NCI-H526 treated with DMSO at 0.1 percent for 48 hours (cell line): ENCODE results near the gene INKA1.
A peak's percentile ranks its signal among the peaks of the same experiment; 100 is the strongest.

ENCODE experiments used
- DNase-seq: peaks from one replicate; lab custom pipeline; 2025; lab: John Stamatoyannopoulos, UW

Gene INKA1

GRCh38 chr3:49786357-49787181 lies 16.5 kb upstream of the INKA1 start, which contains the start of gene IP6K1:
IP6K1 (minus strand) TSS chr3:49786542; CDS start chr3:49748040, 38,502 bp downstream.
- DNase-seq: peak; percentile 98

DNA sequence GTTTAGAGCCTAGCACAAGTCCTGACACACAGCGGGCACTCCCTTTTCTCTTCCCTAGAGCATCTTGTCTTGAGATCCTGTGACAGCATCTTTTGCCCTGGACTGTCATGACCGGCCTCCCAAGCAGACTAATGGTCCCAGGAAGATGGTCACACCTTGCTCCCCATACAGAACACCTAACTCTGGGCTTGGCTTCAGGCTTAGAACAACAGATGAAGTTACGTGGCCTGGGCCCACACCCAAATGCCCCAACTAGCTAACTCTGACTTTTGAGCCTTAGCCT lies 15.9 kb upstream of the INKA1 start:
- DNase-seq: no peak

DNA sequence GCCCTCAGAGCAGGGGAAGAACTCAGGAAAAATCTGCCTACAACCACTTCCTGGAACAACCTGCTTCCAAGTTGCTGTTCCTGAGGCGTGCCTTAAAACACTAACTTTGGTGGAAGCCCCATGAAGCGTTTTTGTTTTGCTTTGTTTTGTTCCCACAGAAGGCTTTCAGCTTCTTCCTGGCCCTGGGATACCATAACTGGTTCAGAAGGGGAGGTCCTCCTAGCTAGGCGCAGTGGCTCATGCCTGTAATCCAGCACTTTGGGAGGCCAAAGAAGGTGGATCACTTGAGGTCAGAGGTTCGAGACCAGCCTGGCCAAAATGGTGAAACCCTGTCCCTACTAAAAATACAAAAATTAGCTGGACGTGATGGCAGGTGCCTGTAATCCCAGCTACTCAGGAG lies 15.5 kb upstream of the INKA1 start:
- DNase-seq: no peak

DNA sequence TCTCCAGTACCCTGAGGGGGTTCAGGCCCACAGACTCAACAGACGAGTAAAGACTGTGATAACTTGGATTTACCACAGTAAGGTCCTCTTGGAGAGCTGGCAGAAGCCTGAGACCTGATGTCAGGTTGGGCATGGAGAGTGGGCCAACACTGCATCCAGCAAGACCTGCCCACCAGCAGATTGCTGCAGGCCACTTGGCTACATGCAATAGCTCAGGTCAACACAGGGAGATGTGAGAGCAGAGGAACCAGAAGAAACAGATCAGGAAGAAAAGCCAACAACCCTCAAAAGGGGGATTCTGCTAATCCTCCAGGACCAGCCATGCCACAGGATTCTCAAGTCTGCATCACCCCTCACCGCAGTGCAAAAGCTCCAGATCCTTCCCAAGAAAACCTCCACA lies 15.0 kb upstream of the INKA1 start:
- no peak for DNase-seq

DNA sequence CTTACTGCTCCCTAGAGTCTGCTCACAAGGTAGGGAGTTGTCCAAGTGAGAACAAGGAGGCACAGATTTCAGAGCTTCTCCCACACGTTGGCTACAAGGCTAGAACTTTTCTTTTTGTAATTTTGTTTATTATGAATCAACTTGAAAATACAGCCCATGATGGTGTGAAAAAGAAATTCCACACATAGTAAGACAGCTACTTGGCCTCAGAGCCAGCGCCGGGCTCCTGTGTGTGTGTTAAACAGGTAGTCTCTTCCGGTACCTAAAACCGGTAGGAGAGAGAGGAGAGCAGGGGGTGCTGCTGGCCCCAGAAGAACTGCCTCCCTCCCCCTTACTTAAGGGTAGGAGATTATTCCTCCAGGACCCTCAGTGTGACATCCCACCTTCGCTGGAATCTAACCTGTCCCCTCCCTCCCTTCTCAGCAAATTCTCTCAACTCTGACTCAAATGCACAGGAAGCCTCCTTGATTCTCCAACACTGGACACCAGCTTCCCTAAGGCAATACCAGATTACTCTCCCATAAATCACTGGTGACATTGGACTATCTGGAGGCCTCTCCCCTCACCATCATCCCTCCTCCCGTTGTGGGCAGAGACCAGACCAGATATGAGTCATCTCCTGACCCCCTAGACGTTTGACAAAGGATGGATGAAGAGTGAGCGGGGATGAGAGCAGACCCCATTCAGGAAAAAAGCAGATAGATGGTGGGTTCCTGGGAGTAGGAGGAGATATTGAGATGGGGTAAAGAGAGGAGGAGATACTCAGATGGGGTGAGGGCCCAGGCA lies 12.2 kb upstream of the INKA1 start:
- no peak for DNase-seq

DNA sequence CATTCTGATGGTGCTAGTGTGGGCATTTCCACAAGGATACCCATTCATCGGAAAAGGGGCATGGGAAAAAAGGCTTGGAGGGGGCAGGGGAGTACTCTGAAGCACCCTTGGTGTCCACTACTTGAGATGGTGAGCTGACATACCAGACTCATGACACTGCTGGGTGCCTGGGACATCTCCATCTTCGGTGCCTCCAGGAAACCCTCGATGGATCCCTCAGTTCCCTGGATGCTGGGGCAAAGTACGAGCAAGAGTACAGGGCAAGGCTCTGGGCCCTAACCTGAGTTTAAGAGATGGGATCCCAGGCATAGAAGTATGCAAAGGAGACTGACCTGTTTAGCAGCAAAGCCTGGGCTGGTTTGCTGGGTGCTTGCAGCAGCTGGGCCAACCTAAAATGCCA lies 11.5 kb upstream of the INKA1 start:
- no peak for DNase-seq

GRCh38 chr3:49792371-49793150 lies 10.5 kb upstream of the INKA1 start:
- no peak for DNase-seq

DNA sequence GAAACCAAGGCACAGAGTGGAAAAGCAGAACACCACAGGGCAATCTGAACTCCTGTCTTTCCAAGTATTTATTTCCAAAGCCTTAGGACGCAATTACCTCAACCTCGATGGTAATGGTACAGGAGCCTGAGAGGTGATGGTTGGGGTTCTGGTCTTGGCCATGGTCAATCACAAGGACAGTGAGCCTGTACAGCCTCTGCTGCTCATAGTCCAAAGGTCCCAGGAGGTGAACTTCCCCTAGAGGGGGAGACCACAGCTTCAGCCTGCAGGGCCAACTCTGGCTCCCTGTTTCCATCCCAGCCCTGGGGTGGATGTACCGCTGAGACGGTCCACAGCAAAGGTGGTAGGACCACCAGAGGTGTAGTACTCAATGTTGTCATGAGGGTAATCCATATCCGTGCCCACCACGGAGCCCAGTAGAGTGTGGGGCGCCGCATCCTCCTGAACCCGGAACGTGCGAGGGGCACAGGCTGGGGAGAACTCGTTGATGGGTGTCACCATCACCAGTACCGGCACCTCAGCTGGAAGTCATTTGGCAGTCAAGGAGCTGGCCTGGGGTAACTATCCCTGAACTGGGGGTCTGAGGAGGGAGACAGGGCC lies 9.5 kb upstream of the INKA1 start:
- DNase-seq: no peak

GRCh38 chr3:49794431-49794830 lies 8.6 kb upstream of the INKA1 start:
- DNase-seq: no peak

GRCh38 chr3:49794926-49795905 lies 7.8 kb upstream of the INKA1 start:
- DNase-seq: no peak

DNA sequence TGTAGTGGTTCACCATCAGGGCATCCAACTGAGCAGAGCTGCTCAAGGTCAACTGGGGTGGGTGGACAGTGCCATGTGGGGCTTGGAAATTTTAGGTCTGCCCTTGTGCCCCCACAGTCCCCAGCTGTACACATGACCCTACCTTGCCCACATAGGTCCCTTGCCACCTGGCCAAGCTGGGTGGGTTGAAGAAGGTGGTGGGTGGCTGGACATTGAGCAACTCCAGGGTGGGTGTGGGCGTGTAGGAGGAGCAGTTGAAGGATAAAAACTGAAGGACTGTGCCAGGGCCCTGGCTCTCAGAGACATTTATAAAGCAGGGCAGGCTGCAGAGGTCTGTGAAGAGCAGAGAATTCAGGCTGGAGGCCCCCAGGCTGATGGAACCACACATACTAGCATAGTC lies 4.0 kb upstream of the INKA1 start:
- DNase-seq: no peak

GRCh38 chr3:49799761-49800160 lies 3.3 kb upstream of the INKA1 start, which contains the start of gene CDHR4:
CDHR4 (minus strand) TSS chr3:49799873; CDS start chr3:49799812, 61 bp downstream.
- DNase-seq: no peak

DNA sequence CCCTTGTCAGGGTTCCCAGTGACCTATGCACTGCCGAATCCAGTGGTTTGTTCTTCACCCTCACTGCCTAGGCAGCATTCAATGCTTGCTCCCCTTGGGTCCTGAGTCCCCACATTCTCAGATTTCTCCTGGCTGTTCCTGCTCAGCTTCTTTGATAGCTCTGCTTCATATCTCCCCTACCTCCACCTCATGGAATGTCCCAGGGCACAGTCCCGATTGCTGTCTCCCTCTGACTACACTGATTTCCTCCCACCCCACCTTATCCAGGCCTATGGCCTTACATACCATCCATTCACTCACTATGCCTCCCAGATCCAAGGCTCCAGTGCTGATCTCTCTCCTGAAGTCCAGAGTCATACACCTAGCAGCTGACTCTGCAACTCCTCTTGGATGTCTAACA lies 1.9 kb upstream of the INKA1 start:
- no peak for DNase-seq

GRCh38 chr3:49803465-49804140 lies 542 bp downstream of the INKA1 start:
- no peak for DNase-seq

GRCh38 chr3:49804141-49805041 lies 1.3 kb downstream of the INKA1 start:
- no peak for DNase-seq

DNA sequence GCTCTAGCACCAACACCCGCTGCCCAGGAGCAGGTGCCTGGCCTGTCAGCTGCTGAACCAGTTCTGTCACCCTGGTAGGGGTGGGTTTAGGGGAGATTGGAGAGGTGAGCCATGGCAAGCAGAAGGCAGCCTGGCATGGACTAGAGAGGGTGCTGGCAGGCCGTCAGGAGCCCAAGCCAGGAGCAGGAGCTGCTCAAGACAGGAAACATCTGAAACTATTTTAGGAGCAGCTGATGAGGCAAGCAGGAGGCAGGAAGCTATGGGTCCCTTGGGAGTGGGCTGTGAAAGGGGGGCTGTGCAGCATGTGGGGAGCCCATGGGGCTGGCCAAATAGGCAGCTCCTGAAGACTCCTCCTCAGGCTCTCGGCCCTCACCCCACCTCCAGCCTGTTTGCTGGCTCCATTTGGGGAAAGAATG lies 2.3 kb downstream of the INKA1 start:
- peak; percentile 3 for DNase-seq

GRCh38 chr3:49805897-49806701 lies 3.0 kb downstream of the INKA1 start:
- no peak for DNase-seq

DNA sequence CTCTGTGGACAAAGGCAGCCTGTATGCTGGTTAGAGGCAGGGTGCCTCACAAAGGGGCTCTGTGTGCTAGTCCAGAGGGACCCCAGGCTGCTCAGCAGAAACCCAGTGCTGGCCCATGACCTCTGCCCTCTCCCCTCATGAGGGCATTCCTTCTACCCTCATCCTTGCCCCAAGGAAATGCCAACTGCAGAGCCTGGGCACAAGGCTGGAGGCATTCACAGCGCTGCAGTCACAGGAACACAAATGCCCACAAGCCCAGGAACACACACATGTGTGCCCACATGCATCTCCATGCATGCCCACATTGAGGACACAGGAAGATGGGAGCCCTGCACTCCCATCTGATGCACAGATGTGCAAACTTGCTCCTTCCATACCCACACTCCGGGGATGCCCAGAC lies 3.8 kb downstream of the INKA1 start:
- no peak for DNase-seq
